ENCODE measurements around the gene TIMP1.
A peak's percentile ranks its signal among the peaks of the same experiment; 100 is the strongest.

The TIMP1 gene

GRCh38 chrX:47566841-47567240, 15.4 kb upstream of the TIMP1 start:
- H3K36me3 ChIP-seq (ENCODE audit: low read depth) = peaks cover 73% of the 10 kb centered on the region
- no peak overlapping the region for H3K4me3 ChIP-seq (ENCODE audit: severe bottlenecking)
- no peak for TF ChIP-seq CTCF (IDR thresholded peaks at IDR 0.05; ENCODE audit: poor library complexity, severe bottlenecking)
- DNase-seq (ENCODE audit: low spot score) (no peak), ATAC-seq (ENCODE audit: low read depth) (no peak)
- H3K27ac ChIP-seq (ENCODE audit: poor library complexity, severe bottlenecking) = no peak overlapping the region
- peaks cover 12% of the 10 kb centered on the region for H3K4me1 ChIP-seq (ENCODE audit: insufficient read depth, poor library complexity, severe bottlenecking)
- no peaks in the 10 kb centered on the region for H3K9me3 ChIP-seq (ENCODE audit: severe bottlenecking)
- no peaks in the 10 kb centered on the region for H3K27me3 ChIP-seq (ENCODE audit: insufficient read depth, poor library complexity, severe bottlenecking)

- no peak overlapping the region for H3K27ac ChIP-seq (ENCODE audit: poor library complexity, severe bottlenecking)
- no peaks in the 10 kb centered on the region for H3K27me3 ChIP-seq (ENCODE audit: insufficient read depth, poor library complexity, severe bottlenecking)
- peaks cover 14% of the 10 kb centered on the region for H3K4me1 ChIP-seq (ENCODE audit: insufficient read depth, poor library complexity, severe bottlenecking)
- TF ChIP-seq CTCF (IDR thresholded peaks at IDR 0.05; ENCODE audit: poor library complexity, severe bottlenecking) = peak; percentile 26
- DNase-seq (ENCODE audit: low spot score) = no peak
- ATAC-seq (ENCODE audit: low read depth) = no peak
- H3K4me3 ChIP-seq (ENCODE audit: severe bottlenecking) = no peak overlapping the region
- H3K36me3 ChIP-seq (ENCODE audit: low read depth) = peaks cover 63% of the 10 kb centered on the region
- H3K9me3 ChIP-seq (ENCODE audit: severe bottlenecking) = no peaks in the 10 kb centered on the region
Measured at GRCh38 chrX:47568656-47569295, 13.5 kb upstream of the TIMP1 start.

GRCh38 chrX:47570794-47571193, 11.4 kb upstream of the TIMP1 start:
- Histone ChIP-seq H3K4me1 (ENCODE audit: insufficient read depth, poor library complexity, severe bottlenecking) (peaks cover 8% of the 10 kb centered on the region), H3K27me3 (ENCODE audit: insufficient read depth, poor library complexity, severe bottlenecking) (no peaks in the 10 kb centered on the region), H3K4me3 (ENCODE audit: severe bottlenecking) (no peak overlapping the region), H3K27ac (ENCODE audit: poor library complexity, severe bottlenecking) (no peak overlapping the region), H3K9me3 (ENCODE audit: severe bottlenecking) (no peaks in the 10 kb centered on the region), H3K36me3 (ENCODE audit: low read depth) (peaks cover 44% of the 10 kb centered on the region)
- no peak for TF ChIP-seq CTCF (IDR thresholded peaks at IDR 0.05; ENCODE audit: poor library complexity, severe bottlenecking)
- DNase-seq (ENCODE audit: low spot score) (no peak), ATAC-seq (ENCODE audit: low read depth) (no peak)

- Histone ChIP-seq H3K4me3 (ENCODE audit: severe bottlenecking) (no peak overlapping the region), H3K9me3 (ENCODE audit: severe bottlenecking) (no peaks in the 10 kb centered on the region), H3K27ac (ENCODE audit: poor library complexity, severe bottlenecking) (no peak overlapping the region), H3K27me3 (ENCODE audit: insufficient read depth, poor library complexity, severe bottlenecking) (no peaks in the 10 kb centered on the region), H3K36me3 (ENCODE audit: low read depth) (peaks cover 39% of the 10 kb centered on the region), H3K4me1 (ENCODE audit: insufficient read depth, poor library complexity, severe bottlenecking) (peaks cover 8% of the 10 kb centered on the region)
- no peak for TF ChIP-seq CTCF (IDR thresholded peaks at IDR 0.05; ENCODE audit: poor library complexity, severe bottlenecking)
- ATAC-seq (ENCODE audit: low read depth) (no peak), DNase-seq (ENCODE audit: low spot score) (no peak)
Measured at GRCh38 chrX:47571215-47571614, 11.0 kb upstream of the TIMP1 start.

GRCh38 chrX:47571896-47572295, 10.3 kb upstream of the TIMP1 start:
- Histone ChIP-seq H3K27me3 (ENCODE audit: insufficient read depth, poor library complexity, severe bottlenecking) (no peaks in the 10 kb centered on the region), H3K4me1 (ENCODE audit: insufficient read depth, poor library complexity, severe bottlenecking) (peaks cover 8% of the 10 kb centered on the region), H3K9me3 (ENCODE audit: severe bottlenecking) (no peaks in the 10 kb centered on the region), H3K4me3 (ENCODE audit: severe bottlenecking) (no peak overlapping the region), H3K36me3 (ENCODE audit: low read depth) (peaks cover 34% of the 10 kb centered on the region), H3K27ac (ENCODE audit: poor library complexity, severe bottlenecking) (peak overlapping the region; percentile 91)
- TF ChIP-seq CTCF (IDR thresholded peaks at IDR 0.05; ENCODE audit: poor library complexity, severe bottlenecking) = no peak
- ATAC-seq (ENCODE audit: low read depth) = no peak
- no peak for DNase-seq (ENCODE audit: low spot score)

Measured in RWPE2 (cell line).